ENCODE data around the gene NPAS3. TPM values are rescaled to one million over a fixed set of nuclear protein-coding genes. Genes with fewer than 3 reads are reported as not detected.

NPAS3 gene
- total and polyA plus RNA-seq, 2 of the 8 experiments (the other 6 are each of a cell fraction or from before 2014, with no cell fraction given): 0.11 to 0.60 TPM

GRCh38 chr14:33381717-33382116 is 443.0 kb downstream of the NPAS3 start (continued):
- TF ChIP-seq BCL11A (IDR thresholded peaks at IDR 0.05; ENCODE audit: low read depth in 2 of 2, low read length in 2 of 2): no peak
- no peak for TF ChIP-seq CBX5 (IDR thresholded peaks at IDR 0.05; ENCODE audit: low read depth, low read length)

Measured in H1 (cell line).